SU-DHL-6 (cell line): ENCODE measurements around the gene POLN.

Experiments
- H2AFZ ChIP-seq: fragments of 200-600 bp; sonication (generic); 2 replicates; pipeline ENCODE4 v1.6.1; 2014; ENCODE audit warnings: low read depth, mild to moderate bottlenecking, moderate library complexity, mixed read lengths, antibody characterized with exemption, low read length; ENCODE audit not compliant: severe bottlenecking
- H3F3A ChIP-seq: fragments of 200-600 bp; shearing (Covaris generic); 2 replicates; pipeline ENCODE4 v1.6.0; 2016; ENCODE audit warnings: antibody characterized with exemption, mild to moderate bottlenecking; ENCODE audit not compliant: insufficient read depth
- H3K27ac ChIP-seq: fragments of 200-600 bp; sonication (generic); 2 replicates; pipeline ENCODE4 v1.5.1; 2016; ENCODE audit warnings: low read depth, mild to moderate bottlenecking, low read length, moderate library complexity, mixed read lengths
- H3K27me3 ChIP-seq: fragments of 200-600 bp; sonication (generic), shearing (Covaris generic); 2 replicates; pipeline ENCODE4 v1.6.0; 2014; ENCODE audit warnings: mild to moderate bottlenecking, low read length
- H3K36me3 ChIP-seq: fragments of 200-600 bp; sonication (generic); 2 replicates; pipeline ENCODE4 v1.6.1; 2014; ENCODE audit warnings: mild to moderate bottlenecking, low read length, mixed read lengths
- H3K4me2 ChIP-seq: fragments of 300-600, 200-600 bp; shearing (Covaris generic), sonication (generic); 2 replicates; pipeline ENCODE4 v1.6.0; 2014; ENCODE audit warnings: low read length, low read depth, mild to moderate bottlenecking; ENCODE audit not compliant: poor library complexity, severe bottlenecking
- H3K4me3 ChIP-seq: fragments of 200-600 bp; sonication (generic); 2 replicates; pipeline ENCODE4 v1.5.1; 2014; ENCODE audit warnings: antibody characterized with exemption, low read length, mild to moderate bottlenecking, mixed read lengths; ENCODE audit not compliant: insufficient read depth, poor library complexity, severe bottlenecking
- H3K79me2 ChIP-seq: fragments of 200-600 bp; sonication (generic); 2 replicates; pipeline ENCODE4 v1.6.1; 2014; ENCODE audit warnings: mild to moderate bottlenecking, low read length, moderate library complexity; ENCODE audit not compliant: insufficient read depth
- H3K9ac ChIP-seq: fragments of 200-600 bp; sonication (generic); 2 replicates; pipeline ENCODE4 v1.7.0; 2014; ENCODE audit warnings: mild to moderate bottlenecking, low read length
- H3K9me2 ChIP-seq: fragments of 200-600 bp; sonication (generic); replicated peaks from 2 replicates; pipeline ENCODE4 v1.6.1; 2014; ENCODE audit warnings: low read length; ENCODE audit not compliant: insufficient read depth
- H3K9me3 ChIP-seq: fragments of 200-600 bp; sonication (generic); 2 replicates; pipeline ENCODE4 v1.6.1; 2014; ENCODE audit warnings: low read length, mixed read lengths; ENCODE audit not compliant: insufficient read depth
- H4K20me1 ChIP-seq: fragments of 200-600 bp; sonication (generic); 2 replicates; pipeline ENCODE4 v1.6.1; 2014; ENCODE audit warnings: low read depth, mild to moderate bottlenecking, antibody characterized with exemption, low read length, moderate library complexity, mixed read lengths
- EZH2phosphoT487 ChIP-seq: fragments of 200-600 bp; sonication (generic), shearing (Covaris generic); conservative IDR thresholded peaks from 2 replicates; pipeline ENCODE4 v1.6.1; 2018; ENCODE audit warnings: mild to moderate bottlenecking, antibody characterized with exemption, low read length, moderate library complexity, mixed read lengths
- TF ChIP-seq, protein P1 (sequence below): fragments of 200-600 bp; sonication (generic); IDR thresholded peaks from one replicate; pipeline ENCODE4 v1.5.1; 2017; ENCODE audit warnings: antibody characterized with exemption, mild to moderate bottlenecking, low read length, moderate library complexity; ENCODE audit not compliant: insufficient read depth, poor library complexity, severe bottlenecking

Gene POLN

GRCh38 chr4:2186865-2187172 lies 55.1 kb downstream of the POLN start:
- Histone ChIP-seq H3K9me3 (no peaks in the 10 kb centered on the region), H3F3A (no peaks in the 10 kb centered on the region), H3K4me3 (no peak overlapping the region), H3K27me3 (no peaks in the 10 kb centered on the region), H3K79me2 (no peaks in the 10 kb centered on the region), H3K4me2 (no peak overlapping the region), H4K20me1 (no peaks in the 10 kb centered on the region), H3K9ac (no peak overlapping the region), H3K9me2 (no peaks in the 10 kb centered on the region), H3K36me3 (no peaks in the 10 kb centered on the region), H2AFZ (no peak overlapping the region), H3K27ac (no peak overlapping the region)
- TF ChIP-seq EZH2phosphoT487 = no peak
- TF ChIP-seq, protein P1, sequence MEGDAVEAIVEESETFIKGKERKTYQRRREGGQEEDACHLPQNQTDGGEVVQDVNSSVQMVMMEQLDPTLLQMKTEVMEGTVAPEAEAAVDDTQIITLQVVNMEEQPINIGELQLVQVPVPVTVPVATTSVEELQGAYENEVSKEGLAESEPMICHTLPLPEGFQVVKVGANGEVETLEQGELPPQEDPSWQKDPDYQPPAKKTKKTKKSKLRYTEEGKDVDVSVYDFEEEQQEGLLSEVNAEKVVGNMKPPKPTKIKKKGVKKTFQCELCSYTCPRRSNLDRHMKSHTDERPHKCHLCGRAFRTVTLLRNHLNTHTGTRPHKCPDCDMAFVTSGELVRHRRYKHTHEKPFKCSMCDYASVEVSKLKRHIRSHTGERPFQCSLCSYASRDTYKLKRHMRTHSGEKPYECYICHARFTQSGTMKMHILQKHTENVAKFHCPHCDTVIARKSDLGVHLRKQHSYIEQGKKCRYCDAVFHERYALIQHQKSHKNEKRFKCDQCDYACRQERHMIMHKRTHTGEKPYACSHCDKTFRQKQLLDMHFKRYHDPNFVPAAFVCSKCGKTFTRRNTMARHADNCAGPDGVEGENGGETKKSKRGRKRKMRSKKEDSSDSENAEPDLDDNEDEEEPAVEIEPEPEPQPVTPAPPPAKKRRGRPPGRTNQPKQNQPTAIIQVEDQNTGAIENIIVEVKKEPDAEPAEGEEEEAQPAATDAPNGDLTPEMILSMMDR = no peak

DNA sequence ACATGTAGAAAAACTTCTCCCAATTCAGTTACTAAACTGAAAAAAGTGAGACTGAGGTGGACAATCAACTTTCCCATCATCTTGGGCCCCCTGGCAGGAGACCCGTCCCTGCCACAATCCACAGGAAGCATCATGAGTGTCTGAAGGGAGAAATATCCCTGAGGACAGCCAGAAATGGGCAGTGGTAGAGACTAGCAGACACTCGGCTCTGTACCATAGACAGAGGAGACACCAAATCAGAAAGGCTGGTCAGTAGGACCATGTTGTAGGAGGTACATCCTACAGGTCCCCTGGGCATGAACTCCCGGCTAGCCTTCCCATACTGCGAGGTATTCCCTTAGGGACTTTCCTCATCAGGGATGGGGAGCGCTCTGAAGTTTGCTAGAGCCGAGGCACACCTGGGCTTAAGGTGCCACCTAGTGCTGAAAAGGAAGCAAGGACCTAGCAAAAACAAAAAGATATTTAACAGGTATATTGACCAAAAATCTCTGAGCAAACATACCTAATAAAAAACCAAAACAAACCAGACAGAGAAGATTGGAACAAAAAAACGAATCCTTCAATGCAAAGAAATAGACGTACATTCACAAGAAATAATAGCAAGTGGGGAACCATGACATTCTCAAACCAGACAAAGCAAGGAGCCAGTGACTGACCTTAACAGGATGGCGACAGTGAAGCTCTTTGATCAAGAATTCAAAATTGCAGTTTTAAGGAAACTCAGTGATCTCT lies 55.6 kb downstream of the POLN start:
- H3K9ac ChIP-seq = no peak overlapping the region
- no peaks in the 10 kb centered on the region for H3K36me3 ChIP-seq
- H3K9me3 ChIP-seq = no peaks in the 10 kb centered on the region
- no peak overlapping the region for H3K4me3 ChIP-seq
- H3K27me3 ChIP-seq = no peaks in the 10 kb centered on the region
- H3F3A ChIP-seq = no peaks in the 10 kb centered on the region
- no peaks in the 10 kb centered on the region for H3K79me2 ChIP-seq
- TF ChIP-seq, protein P1 = peak; percentile 69
- TF ChIP-seq EZH2phosphoT487 = no peak
- H2AFZ ChIP-seq = no peak overlapping the region
- H3K27ac ChIP-seq = no peak overlapping the region
- no peak overlapping the region for H3K4me2 ChIP-seq
- H4K20me1 ChIP-seq = no peaks in the 10 kb centered on the region
- H3K9me2 ChIP-seq = no peaks in the 10 kb centered on the region

DNA sequence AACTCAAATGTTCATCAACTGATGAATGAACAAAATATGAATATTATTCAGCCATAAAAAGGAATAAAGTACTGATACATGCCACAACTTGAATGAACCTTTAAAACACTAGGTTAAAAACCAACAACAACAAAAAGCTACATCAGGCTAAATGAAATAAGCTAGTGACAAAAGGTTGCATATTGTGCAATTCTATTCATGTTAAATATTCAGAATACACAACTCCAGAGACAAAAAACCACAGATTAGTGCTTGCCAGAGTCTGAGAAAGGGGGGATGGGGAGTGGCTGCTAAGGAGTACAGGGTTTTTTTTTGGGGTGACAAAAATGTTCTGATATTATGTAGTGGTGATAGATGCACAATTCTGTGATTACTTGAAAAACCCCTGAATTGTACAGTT lies 58.5 kb downstream of the POLN start:
- Histone ChIP-seq H4K20me1 (no peaks in the 10 kb centered on the region), H3K4me2 (no peak overlapping the region), H3F3A (no peaks in the 10 kb centered on the region), H3K27ac (no peak overlapping the region), H3K9ac (no peak overlapping the region), H3K9me3 (no peaks in the 10 kb centered on the region), H3K4me3 (no peak overlapping the region), H3K9me2 (no peaks in the 10 kb centered on the region), H3K27me3 (no peaks in the 10 kb centered on the region), H3K79me2 (no peaks in the 10 kb centered on the region), H3K36me3 (no peaks in the 10 kb centered on the region), H2AFZ (no peak overlapping the region)
- TF ChIP-seq, protein P1 = no peak
- TF ChIP-seq EZH2phosphoT487 = no peak
